Smooth muscle cell of trachea (primary cell): Measurements from ENCODE around the gene DOHH. TPM values are rescaled to one million over a fixed set of nuclear protein-coding genes. Genes with fewer than 3 reads are reported as not detected.

Experiments
- total RNA-seq: library from RNA; depleted of rRNA; stranded (reverse); fragments of >200 nt; gene quantifications from 2 replicates; pipeline ENCODE4 v1.2.1, GENCODE V29; 2014

The DOHH gene
- total RNA-seq, result 12.5 and 15.9 TPM in 2 replicates

DNA sequence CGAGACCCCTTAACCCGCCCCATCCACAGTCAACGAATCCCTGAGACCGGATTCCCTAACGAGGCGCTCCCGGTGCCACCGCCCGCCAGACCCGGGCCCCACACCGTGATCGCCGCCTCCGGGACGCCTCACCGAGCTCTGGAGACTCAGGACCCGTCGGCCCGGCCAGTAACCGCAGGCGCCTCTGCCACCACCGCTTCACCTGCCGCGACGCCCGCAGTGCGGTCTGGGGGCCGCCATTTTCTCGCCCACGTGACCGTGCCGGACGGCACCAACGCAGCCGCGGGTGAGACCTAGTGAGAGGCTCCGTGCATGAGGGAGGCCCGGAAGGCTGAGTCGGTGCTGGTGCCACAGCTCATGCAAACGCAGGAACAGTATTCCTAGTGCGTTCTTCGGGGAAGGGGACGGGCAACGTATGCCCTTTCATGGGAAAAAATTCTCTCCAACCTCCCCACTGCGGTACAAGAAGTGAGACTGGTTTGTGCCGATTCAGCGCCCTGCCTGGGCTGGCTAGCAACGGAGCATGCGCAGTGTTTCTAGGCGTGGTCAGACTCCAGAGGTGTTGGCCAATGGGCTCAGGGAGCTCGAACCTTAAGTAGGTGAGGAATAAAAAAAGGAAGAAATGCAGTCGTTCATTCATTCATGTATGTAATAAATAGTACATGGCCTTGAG, at the start of gene DOHH:
DOHH (minus strand) TSS at position 246 of the 673 bp plus-strand sequence. CDS start 3,860 bp downstream, outside the sequence.

DNA sequence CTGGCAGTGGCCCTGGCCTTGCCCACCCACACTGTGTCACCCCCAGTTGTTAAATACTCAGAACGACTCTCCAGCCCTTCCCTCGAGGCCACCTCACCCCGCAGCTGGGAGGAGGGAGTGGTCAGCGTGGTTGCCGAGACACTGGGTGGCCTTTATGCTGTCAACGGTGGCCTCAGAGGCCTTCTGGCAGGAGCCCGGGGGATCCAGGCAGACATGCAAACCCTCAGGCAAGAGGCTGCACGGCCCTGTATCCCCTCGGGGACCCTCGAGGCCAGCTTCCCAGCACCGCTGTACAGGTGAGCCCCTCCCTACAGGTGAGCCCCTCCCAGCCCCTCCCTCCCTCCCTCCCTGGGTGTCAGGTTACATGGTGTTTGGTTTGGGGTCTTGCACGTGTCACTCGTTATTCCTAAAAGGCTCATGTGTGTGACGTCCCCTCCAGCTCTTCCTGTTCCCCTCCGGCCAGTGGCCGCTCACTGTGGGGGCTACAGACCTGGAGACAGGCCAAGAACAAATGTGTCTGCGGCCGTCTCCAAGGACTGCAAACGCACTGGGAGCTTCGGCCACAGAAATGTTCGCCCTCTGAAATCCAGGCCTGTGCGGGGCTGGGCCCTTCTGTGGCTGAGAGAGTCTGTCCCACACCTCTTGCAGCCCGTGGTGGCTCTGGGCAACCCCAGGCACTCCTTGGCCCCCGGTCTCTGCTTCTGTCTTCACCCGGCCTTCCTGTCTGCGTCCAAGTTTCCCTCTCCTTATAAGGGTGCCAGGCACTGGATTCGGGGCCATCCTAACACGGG, 38.7 kb upstream of the DOHH start, which contains the start of gene TEKTIP1:
TEKTIP1 (plus strand) TSS at position 210 of the 791 bp plus-strand sequence; CDS start at position 214, 4 bp downstream.

GRCh38 chr19:3505598-3506383, 5.3 kb upstream of the DOHH start, which contains the start of gene FZR1:
Gene FZR1, plus strand, starts transcription at chr19:3506311. Its CDS starts 16,679 bp downstream, at chr19:3522990.

GRCh38 chr19:3483226-3483628, 17.2 kb downstream of the DOHH start, which contains the start of gene SMIM44:
Gene SMIM44, minus strand, starts transcription at chr19:3483441. Its CDS starts 38 bp downstream, at chr19:3483403.

GRCh38 chr19:3480383-3481091, 19.9 kb downstream of the DOHH start, which contains the start of gene SMIM24:
Gene SMIM24, minus strand, starts transcription at chr19:3480525. Its CDS starts 62 bp downstream, at chr19:3480463.

Other genes with a start within 250 kb of the DOHH start
- 93.5 and 113 TPM in 2 replicates for gene NFIC, start 134.1 kb downstream of the DOHH start, total RNA-seq
- gene SMIM24, start 20.1 kb downstream of the DOHH start, total RNA-seq, result not detected in 2 replicates
- not detected in 2 replicates for gene SMIM44, start 17.2 kb downstream of the DOHH start, total RNA-seq
- 48.8 and 52.1 TPM in 2 replicates for gene FZR1, start 5.6 kb upstream of the DOHH start, total RNA-seq
- not detected in 2 replicates for gene TEKTIP1, start 38.5 kb upstream of the DOHH start, total RNA-seq
- 50.2 and 174 TPM in 2 replicates for gene MFSD12, start 56.9 kb upstream of the DOHH start, total RNA-seq
- 91.1 and 102 TPM in 2 replicates for gene HMG20B, start 72.3 kb upstream of the DOHH start, total RNA-seq
- gene GIPC3, start 84.8 kb upstream of the DOHH start, total RNA-seq, result under 0.01 TPM in 1 of 2 replicates, not detected in the other
- 2.8 and 2.9 TPM in 2 replicates for gene TBXA2R, start 106.2 kb upstream of the DOHH start, total RNA-seq
- 26.8 and 35.6 TPM in 2 replicates for gene CACTIN, start 126.1 kb upstream of the DOHH start, total RNA-seq
- 27.6 and 60.0 TPM in 2 replicates for gene PIP5K1C, start 199.8 kb upstream of the DOHH start, total RNA-seq
- under 0.01 TPM in 1 of 2 replicates, not detected in the other for gene TJP3, start 207.7 kb upstream of the DOHH start, total RNA-seq